A549 (cell line): ENCODE results near the gene JOSD1.

Source experiments
- HDAC2 ChIP-seq: fragments of 200-600 bp; sonication (generic); IDR thresholded peaks from 2 replicates; pipeline ENCODE4 v1.6.1; 2016
- NR3C1 ChIP-seq: fragments of >200 bp; sonication (Bioruptor Twin); formaldehyde crosslinking; IDR thresholded peaks from 3 replicates; pipeline ENCODE4 v1.6.1; 2017
- POLR2A ChIP-seq: IDR thresholded peaks from 2 replicates; pipeline ENCODE4 v1.6.1; 2012; ENCODE audit warnings: mild to moderate bottlenecking, low read length
- RAD21 ChIP-seq, 2 experiments: fragments of >200 bp in 1 of 2; sonication (Bioruptor Twin) in 1 of 2; formaldehyde crosslinking in 1 of 2; IDR thresholded peaks in 1 of 2; conservative IDR thresholded peaks in 1 of 2; 2 replicates in 1 of 2; 3 replicates in 1 of 2; pipeline ENCODE4 v1.6.1; 2012 to 2018; ENCODE audit warnings: inconsistent platforms in 1 of 2
- RCOR1 ChIP-seq: fragments of 150-350 bp; IDR thresholded peaks from 2 replicates; pipeline ENCODE4 v1.6.1; 2014; ENCODE audit warnings: antibody characterized with exemption, low read length, low read depth
- TF ChIP-seq, protein P1 (sequence below): fragments of >200 bp; sonication (Bioruptor Twin); formaldehyde crosslinking; IDR thresholded peaks from 3 replicates; pipeline ENCODE4 v1.5.1; 2016
- TF ChIP-seq, protein P2 (sequence below): fragments of 200-600 bp; sonication (generic); IDR thresholded peaks from 2 replicates; pipeline ENCODE4 v1.6.1; 2016; ENCODE audit warnings: antibody characterized with exemption, mild to moderate bottlenecking, moderate library complexity

DNA sequence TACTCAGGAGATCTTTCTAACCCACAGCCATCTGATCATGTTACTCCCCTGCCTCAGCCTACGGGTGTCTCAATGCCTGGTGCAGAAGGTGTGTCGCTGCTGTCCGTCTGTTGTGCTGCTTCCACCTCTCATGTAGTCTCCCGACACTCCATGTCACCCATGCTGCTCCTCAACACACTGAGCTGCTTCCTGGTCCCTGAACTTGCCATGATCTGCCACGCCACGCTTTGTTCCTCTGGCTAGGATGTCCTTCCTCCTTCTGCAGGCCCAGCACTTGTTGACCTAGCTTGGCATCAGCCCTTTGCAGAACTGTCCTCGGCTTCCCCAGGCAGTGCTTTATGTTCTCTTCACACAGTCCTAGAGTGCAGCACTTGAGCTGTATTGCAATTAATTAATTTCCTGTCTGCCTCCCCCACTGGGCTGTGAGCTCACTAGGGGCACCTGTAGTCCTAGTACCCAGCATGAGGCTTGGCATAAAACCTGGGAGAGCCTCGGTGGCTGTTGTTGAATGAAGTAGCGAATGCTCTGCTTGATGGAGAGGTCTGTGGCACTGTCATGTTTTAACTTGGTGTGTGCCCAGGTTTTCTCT, 14.5 kb upstream of the JOSD1 start:
- TF ChIP-seq HDAC2 (no peak), POLR2A (no peak), NR3C1 (no peak), RAD21 (conservative IDR thresholded peaks at IDR 0.05 in 1 of 2, IDR thresholded peaks at IDR 0.05 in 1 of 2) (no peak), RCOR1 (no peak)
- TF ChIP-seq, protein P1, sequence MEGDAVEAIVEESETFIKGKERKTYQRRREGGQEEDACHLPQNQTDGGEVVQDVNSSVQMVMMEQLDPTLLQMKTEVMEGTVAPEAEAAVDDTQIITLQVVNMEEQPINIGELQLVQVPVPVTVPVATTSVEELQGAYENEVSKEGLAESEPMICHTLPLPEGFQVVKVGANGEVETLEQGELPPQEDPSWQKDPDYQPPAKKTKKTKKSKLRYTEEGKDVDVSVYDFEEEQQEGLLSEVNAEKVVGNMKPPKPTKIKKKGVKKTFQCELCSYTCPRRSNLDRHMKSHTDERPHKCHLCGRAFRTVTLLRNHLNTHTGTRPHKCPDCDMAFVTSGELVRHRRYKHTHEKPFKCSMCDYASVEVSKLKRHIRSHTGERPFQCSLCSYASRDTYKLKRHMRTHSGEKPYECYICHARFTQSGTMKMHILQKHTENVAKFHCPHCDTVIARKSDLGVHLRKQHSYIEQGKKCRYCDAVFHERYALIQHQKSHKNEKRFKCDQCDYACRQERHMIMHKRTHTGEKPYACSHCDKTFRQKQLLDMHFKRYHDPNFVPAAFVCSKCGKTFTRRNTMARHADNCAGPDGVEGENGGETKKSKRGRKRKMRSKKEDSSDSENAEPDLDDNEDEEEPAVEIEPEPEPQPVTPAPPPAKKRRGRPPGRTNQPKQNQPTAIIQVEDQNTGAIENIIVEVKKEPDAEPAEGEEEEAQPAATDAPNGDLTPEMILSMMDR: no peak
- TF ChIP-seq, protein P2, sequence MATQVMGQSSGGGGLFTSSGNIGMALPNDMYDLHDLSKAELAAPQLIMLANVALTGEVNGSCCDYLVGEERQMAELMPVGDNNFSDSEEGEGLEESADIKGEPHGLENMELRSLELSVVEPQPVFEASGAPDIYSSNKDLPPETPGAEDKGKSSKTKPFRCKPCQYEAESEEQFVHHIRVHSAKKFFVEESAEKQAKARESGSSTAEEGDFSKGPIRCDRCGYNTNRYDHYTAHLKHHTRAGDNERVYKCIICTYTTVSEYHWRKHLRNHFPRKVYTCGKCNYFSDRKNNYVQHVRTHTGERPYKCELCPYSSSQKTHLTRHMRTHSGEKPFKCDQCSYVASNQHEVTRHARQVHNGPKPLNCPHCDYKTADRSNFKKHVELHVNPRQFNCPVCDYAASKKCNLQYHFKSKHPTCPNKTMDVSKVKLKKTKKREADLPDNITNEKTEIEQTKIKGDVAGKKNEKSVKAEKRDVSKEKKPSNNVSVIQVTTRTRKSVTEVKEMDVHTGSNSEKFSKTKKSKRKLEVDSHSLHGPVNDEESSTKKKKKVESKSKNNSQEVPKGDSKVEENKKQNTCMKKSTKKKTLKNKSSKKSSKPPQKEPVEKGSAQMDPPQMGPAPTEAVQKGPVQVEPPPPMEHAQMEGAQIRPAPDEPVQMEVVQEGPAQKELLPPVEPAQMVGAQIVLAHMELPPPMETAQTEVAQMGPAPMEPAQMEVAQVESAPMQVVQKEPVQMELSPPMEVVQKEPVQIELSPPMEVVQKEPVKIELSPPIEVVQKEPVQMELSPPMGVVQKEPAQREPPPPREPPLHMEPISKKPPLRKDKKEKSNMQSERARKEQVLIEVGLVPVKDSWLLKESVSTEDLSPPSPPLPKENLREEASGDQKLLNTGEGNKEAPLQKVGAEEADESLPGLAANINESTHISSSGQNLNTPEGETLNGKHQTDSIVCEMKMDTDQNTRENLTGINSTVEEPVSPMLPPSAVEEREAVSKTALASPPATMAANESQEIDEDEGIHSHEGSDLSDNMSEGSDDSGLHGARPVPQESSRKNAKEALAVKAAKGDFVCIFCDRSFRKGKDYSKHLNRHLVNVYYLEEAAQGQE: no peak
